ENCODE data around the gene LTBP1.
A peak's percentile ranks its signal among the peaks of the same experiment; 100 is the strongest.

- TF ChIP-seq CTCF (optimal IDR thresholded peaks at IDR 0.05 in 1 of 3, IDR thresholded peaks at IDR 0.05 in 1 of 3, conservative IDR thresholded peaks at IDR 0.05 in 1 of 3; ENCODE audit: extremely low read depth in 1 of 3, insufficient read depth in 2 of 3, low read length in 3 of 3), result peak; percentile 50 to 60 (median 59)
- TF ChIP-seq EZH2 (IDR thresholded peaks at IDR 0.05; ENCODE audit: low read length), result no peak
These were observed 449.0 kb downstream of the LTBP1 start for GRCh38 chr2:33395655-33396249.

Data from keratinocyte (primary cell).